ENCODE results near the gene CIZ1. TPM values are rescaled to one million over a fixed set of nuclear protein-coding genes. Genes with fewer than 3 reads are reported as not detected.

Gene CIZ1
- total and polyA plus RNA-seq, 9 of the 15 experiments (the other 6 are each of a cell fraction or from before 2014, with no cell fraction given): 6.6 to 329 (median 87.8) TPM

DNA sequence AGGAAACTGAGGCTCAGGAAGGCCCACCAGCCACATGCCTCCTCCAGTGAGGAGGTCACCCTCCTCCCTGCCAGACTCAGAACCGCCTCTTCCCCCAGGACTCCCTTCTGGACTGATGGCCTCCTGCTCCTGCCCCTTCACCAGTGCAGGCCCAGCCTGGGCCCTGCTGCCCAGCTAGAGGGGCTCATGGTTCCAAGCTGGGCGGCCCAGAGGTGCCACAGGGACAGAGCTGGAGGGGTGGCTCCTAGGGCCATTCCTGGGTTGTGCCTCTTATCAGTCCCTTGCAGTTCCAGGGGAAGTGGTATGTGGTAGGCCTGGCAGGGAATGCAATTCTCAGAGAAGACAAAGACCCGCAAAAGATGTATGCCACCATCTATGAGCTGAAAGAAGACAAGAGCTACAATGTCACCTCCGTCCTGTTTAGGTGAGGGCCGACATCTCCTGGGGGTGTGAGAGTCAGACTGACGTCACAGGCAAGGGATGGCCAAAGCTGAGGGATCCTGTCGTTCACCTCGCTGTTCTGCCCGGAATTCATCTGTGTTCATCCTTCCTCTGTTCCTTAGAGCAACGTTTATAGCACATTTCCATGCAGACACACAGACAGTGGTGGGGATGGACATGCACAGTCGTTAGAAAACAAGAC, 41.3 kb downstream of the CIZ1 start:
- in situ Hi-C loops (cut with MboI): no loop called here
- TF ChIP-seq DIDO1 (tag; IDR thresholded peaks at IDR 0.05; ENCODE audit: low read depth) (no peak), MYC (IDR thresholded peaks at IDR 0.05; ENCODE audit: low read depth, low read length) (no peak), MYC (CRISPR knock-in tag; IDR thresholded peaks at IDR 0.05; ENCODE audit: borderline replicate concordance, low read depth) (peak; percentile 53; the same call in 1 of the 2 replicates), KHSRP (IDR thresholded peaks at IDR 0.05) (no peak), ATF1 (CRISPR knock-in tag; IDR thresholded peaks at IDR 0.05) (no peak), ATF1 (tag; IDR thresholded peaks at IDR 0.05) (peak; percentile 77), NFE2 (IDR thresholded peaks at IDR 0.05; ENCODE audit: low read depth) (no peak), CCNT2 (IDR thresholded peaks at IDR 0.05; ENCODE audit: borderline replicate concordance, extremely low read depth, insufficient read length, low read depth, low read length) (no peak), ZNF57 (CRISPR knock-in tag; IDR thresholded peaks at IDR 0.05) (no peak), PHF20 (IDR thresholded peaks at IDR 0.05; ENCODE audit: partially characterized antibody) (no peak), HDAC2 (IDR thresholded peaks at IDR 0.05) (0 out of 2 replicates have a peak, but pooled peaks have one; percentile 16), OTX1 (CRISPR knock-in tag; IDR thresholded peaks at IDR 0.05) (no peak), FOXM1 (IDR thresholded peaks at IDR 0.05; ENCODE audit: low read depth) (no peak), FOXM1 (CRISPR knock-in tag; IDR thresholded peaks at IDR 0.05; ENCODE audit: low read depth) (no peak)
- TF ChIP-seq, protein P1, sequence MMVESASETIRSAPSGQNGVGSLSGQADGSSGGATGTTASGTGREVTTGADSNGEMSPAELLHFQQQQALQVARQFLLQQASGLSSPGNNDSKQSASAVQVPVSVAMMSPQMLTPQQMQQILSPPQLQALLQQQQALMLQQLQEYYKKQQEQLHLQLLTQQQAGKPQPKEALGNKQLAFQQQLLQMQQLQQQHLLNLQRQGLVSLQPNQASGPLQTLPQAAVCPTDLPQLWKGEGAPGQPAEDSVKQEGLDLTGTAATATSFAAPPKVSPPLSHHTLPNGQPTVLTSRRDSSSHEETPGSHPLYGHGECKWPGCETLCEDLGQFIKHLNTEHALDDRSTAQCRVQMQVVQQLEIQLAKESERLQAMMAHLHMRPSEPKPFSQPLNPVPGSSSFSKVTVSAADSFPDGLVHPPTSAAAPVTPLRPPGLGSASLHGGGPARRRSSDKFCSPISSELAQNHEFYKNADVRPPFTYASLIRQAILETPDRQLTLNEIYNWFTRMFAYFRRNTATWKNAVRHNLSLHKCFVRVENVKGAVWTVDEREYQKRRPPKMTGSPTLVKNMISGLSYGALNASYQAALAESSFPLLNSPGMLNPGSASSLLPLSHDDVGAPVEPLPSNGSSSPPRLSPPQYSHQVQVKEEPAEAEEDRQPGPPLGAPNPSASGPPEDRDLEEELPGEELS (CRISPR knock-in tag; IDR thresholded peaks at IDR 0.05; ENCODE audit: borderline replicate concordance): no peak
- TF ChIP-seq, protein P2, sequence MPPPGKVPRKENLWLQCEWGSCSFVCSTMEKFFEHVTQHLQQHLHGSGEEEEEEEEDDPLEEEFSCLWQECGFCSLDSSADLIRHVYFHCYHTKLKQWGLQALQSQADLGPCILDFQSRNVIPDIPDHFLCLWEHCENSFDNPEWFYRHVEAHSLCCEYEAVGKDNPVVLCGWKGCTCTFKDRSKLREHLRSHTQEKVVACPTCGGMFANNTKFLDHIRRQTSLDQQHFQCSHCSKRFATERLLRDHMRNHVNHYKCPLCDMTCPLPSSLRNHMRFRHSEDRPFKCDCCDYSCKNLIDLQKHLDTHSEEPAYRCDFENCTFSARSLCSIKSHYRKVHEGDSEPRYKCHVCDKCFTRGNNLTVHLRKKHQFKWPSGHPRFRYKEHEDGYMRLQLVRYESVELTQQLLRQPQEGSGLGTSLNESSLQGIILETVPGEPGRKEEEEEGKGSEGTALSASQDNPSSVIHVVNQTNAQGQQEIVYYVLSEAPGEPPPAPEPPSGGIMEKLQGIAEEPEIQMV (tag; conservative IDR thresholded peaks at IDR 0.05; ENCODE audit: low read depth): no peak
- TF ChIP-seq, protein P3, sequence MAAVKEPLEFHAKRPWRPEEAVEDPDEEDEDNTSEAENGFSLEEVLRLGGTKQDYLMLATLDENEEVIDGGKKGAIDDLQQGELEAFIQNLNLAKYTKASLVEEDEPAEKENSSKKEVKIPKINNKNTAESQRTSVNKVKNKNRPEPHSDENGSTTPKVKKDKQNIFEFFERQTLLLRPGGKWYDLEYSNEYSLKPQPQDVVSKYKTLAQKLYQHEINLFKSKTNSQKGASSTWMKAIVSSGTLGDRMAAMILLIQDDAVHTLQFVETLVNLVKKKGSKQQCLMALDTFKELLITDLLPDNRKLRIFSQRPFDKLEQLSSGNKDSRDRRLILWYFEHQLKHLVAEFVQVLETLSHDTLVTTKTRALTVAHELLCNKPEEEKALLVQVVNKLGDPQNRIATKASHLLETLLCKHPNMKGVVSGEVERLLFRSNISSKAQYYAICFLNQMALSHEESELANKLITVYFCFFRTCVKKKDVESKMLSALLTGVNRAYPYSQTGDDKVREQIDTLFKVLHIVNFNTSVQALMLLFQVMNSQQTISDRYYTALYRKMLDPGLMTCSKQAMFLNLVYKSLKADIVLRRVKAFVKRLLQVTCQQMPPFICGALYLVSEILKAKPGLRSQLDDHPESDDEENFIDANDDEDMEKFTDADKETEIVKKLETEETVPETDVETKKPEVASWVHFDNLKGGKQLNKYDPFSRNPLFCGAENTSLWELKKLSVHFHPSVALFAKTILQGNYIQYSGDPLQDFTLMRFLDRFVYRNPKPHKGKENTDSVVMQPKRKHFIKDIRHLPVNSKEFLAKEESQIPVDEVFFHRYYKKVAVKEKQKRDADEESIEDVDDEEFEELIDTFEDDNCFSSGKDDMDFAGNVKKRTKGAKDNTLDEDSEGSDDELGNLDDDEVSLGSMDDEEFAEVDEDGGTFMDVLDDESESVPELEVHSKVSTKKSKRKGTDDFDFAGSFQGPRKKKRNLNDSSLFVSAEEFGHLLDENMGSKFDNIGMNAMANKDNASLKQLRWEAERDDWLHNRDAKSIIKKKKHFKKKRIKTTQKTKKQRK (IDR thresholded peaks at IDR 0.05; ENCODE audit: borderline replicate concordance, low read depth, low read length): no peak

More for the DNA sequence above, 41.3 kb downstream of the CIZ1 start:
- peak overlapping the region; percentile 10 to 82 for H3K9ac ChIP-seq (ENCODE audit: insufficient read depth in 1 of 2, low read depth in 2 of 2, low read length in 2 of 2)
- peak overlapping the region; percentile 94 for H2AFZ ChIP-seq (ENCODE audit: low read depth, low read length)
- ATAC-seq (peak; percentile 2; the same call in 2 of the 3 replicates), FAIRE-seq (no peak), DNase-seq (ENCODE audit: extremely low read depth in 1 of 4, low spot score in 3 of 4) (peak; percentile 34 to 57 (median 48))
- BruUV-seq (replicated peaks): no TSS peak
- H3K4me3 ChIP-seq: no peak overlapping the region
- ChIA-PET CTCF (ENCODE audit: low intra/inter-chr PET ratio) (no interaction called here), POLR2A (interaction anchor here (0.6 to 3.6 kb wide), 7 partner anchors 11 to 72 kb away, joined by 3 to 37 read pairs (median 4); partner anchors contain the start of gene BBLN)
- intact Hi-C loops (cut with micrococcal nuclease): no loop called here
- peaks cover 17 to 72% of the 10 kb centered on the region in 2 experiments for H3K4me1 ChIP-seq (replicated peaks in 1 of 2; ENCODE audit: control insufficient read depth in 2 of 2, insufficient read depth in 2 of 2, low read length in 2 of 2)
- H3K36me3 ChIP-seq (ENCODE audit: control insufficient read depth, insufficient read depth, low read length): no peaks in the 10 kb centered on the region
- peak overlapping the region; percentile 9; the same call in 1 of the 3 replicates for H3K27ac ChIP-seq (ENCODE audit: extremely low read depth, low read depth, low read length)
- H4K20me1 ChIP-seq (replicated peaks; ENCODE audit: control insufficient read depth, insufficient read depth, low read length): no peaks in the 10 kb centered on the region
- peaks cover 8% of the 10 kb centered on the region for H3K9me1 ChIP-seq (ENCODE audit: control insufficient read depth, insufficient read depth, low read length)
- no peaks in the 10 kb centered on the region for H3K79me2 ChIP-seq (ENCODE audit: control insufficient read depth, insufficient read depth, low read length)
- WGBS (ENCODE audit: insufficient coverage, low coverage, missing lambda C conversion rate): 41% methylated on average over 11 of the region's 11 CpGs
- H3K27me3 ChIP-seq (ENCODE audit: control insufficient read depth in 2 of 2, insufficient read depth in 2 of 2, low read length in 2 of 2): no peaks in the 10 kb centered on the region
- peak overlapping the region; percentile 61 for H3K4me2 ChIP-seq (ENCODE audit: insufficient read depth, low read length)
- no peaks in the 10 kb centered on the region for H3K9me3 ChIP-seq (replicated peaks; ENCODE audit: control insufficient read depth, insufficient read depth, low read depth, low read length)

Data from K562 (cell line).